Spleen (tissue), 7 donors: ENCODE measurements around the gene TSPAN9.

ENCODE experiments used
- POLR2A ChIP-seq, 3 donors: fragments of 450-650 bp; IDR thresholded peaks; one replicate each; pipeline ENCODE4 v1.5.1; 2017; ENCODE audit warnings: antibody characterized with exemption in 3 of 3, mild to moderate bottlenecking in 1 of 3
- TF ChIP-seq, protein P1 (sequence below), 11 experiments: fragments of 200-600 bp in 7 of 11; fragments of 450-650 bp in 4 of 11; sonication (generic) in 4 of 11; IDR thresholded peaks in 8 of 11; conservative IDR thresholded peaks in 3 of 11; 1 replicate in 7 of 11; 2 replicates in 4 of 11; pipeline versions ENCODE4 v1.4.0 to v1.8.0; 2016 to 2021; ENCODE audit warnings: antibody characterized with exemption in 11 of 11, inconsistent platforms in 4 of 11, mild to moderate bottlenecking in 1 of 11
- donor health status: DM: no; HTN: no; CAD: no; lungs with moderate emphysema.
- donor health status: DM: no; HTN: no; CAD: no.
- donor health status: DM: no; HTN: no; CAD: no.

DNA sequence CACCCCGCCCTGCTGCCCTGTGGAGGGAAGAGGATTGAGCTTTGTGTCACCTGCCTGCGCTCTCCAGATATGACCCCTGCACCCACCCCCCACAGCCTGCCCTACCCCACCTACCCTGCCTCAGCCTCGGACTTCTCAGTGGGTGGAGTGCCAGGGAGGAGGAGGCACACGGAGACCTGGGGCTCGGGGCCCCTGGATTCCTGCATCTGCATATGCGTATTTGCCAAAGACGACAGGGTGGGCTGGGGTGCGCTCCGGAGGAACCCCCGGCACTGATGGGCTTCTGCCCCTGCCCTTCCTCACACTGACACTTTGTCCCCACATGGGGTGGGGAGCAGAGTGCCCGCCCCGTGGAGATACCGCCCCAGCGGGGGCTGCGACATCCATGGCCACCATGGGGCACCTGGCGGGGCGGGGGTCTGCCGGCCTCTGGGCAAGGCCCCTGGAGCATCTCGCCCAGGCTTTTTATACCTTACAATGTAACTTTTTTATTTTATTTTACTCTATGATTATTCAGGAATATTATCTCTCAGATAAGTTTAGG is 206.0 kb downstream of the TSPAN9 start:
- TF ChIP-seq, protein P1, sequence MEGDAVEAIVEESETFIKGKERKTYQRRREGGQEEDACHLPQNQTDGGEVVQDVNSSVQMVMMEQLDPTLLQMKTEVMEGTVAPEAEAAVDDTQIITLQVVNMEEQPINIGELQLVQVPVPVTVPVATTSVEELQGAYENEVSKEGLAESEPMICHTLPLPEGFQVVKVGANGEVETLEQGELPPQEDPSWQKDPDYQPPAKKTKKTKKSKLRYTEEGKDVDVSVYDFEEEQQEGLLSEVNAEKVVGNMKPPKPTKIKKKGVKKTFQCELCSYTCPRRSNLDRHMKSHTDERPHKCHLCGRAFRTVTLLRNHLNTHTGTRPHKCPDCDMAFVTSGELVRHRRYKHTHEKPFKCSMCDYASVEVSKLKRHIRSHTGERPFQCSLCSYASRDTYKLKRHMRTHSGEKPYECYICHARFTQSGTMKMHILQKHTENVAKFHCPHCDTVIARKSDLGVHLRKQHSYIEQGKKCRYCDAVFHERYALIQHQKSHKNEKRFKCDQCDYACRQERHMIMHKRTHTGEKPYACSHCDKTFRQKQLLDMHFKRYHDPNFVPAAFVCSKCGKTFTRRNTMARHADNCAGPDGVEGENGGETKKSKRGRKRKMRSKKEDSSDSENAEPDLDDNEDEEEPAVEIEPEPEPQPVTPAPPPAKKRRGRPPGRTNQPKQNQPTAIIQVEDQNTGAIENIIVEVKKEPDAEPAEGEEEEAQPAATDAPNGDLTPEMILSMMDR (IDR thresholded peaks at IDR 0.05 in 8 of 11, conservative IDR thresholded peaks at IDR 0.05 in 3 of 11), result no peak
- TF ChIP-seq POLR2A (IDR thresholded peaks at IDR 0.05), result no peak
